HepG2 (cell line): ENCODE results near the gene ETV3L. TPM values are rescaled to one million over a fixed set of nuclear protein-coding genes. Genes with fewer than 3 reads are reported as not detected.

ENCODE experiments used
- ATAC-seq: fragments of 200-7000 bp; cut with Tn5 transposase; 3 replicates; pipeline ENCODE4 v1.9.1; 2020; ENCODE audit warnings: mild to moderate bottlenecking, moderate library complexity
- BruUV-seq: library from RNA; stranded (reverse); fragments of 400-500 nt; replicated peaks from 2 replicates; lab custom pipeline; 2021; lab: Mats Ljungman, UMichigan
- CTCF ChIA-PET: fragments of 300-600 bp; formaldehyde crosslinking; extraction: SDS; loops from one replicate; lab custom pipeline; 2021; ENCODE audit warnings: low total read pairs, inconsistent platforms, low intra/inter-chr PET ratio; lab: Yijun Ruan, JAX
- POLR2A ChIA-PET: fragments of 350-600 bp; sonication (Branson Sonifier 250); formaldehyde crosslinking; loops from one replicate; lab custom pipeline; 2020; ENCODE audit warnings: antibody characterized with exemption, inconsistent platforms; lab: Yijun Ruan, JAX
- DNase-seq: peaks from one replicate; pipeline ENCODE4 v3.0.0-alpha.2; 2015; ENCODE audit warnings: low spot score
- FAIRE-seq: peaks from 3 replicates; lab custom pipeline; 2011; peaks lifted over from hg19 to GRCh38; lab: Jason Lieb, UNC
- H2AFZ ChIP-seq: one replicate; pipeline ENCODE4 v1.6.1; 2011; ENCODE audit warnings: low read length, inconsistent platforms
- H3K27ac ChIP-seq: fragments of 300-600 bp; 3 replicates; pipeline ENCODE4 v1.8.0; 2011; ENCODE audit warnings: mixed run types, mild to moderate bottlenecking, mixed read lengths, low read length, inconsistent platforms; ENCODE audit not compliant: insufficient read depth; ENCODE audit errors: extremely low read length
- H3K27me3 ChIP-seq, 2 experiments: fragments of 200-600 bp in 1 of 2; 2 replicates in 1 of 2; 3 replicates in 1 of 2; pipeline versions ENCODE4 v1.6.0 to v1.8.0; 2011; ENCODE audit warnings: low read length in 2 of 2, mild to moderate bottlenecking in 2 of 2, moderate library complexity in 2 of 2, inconsistent platforms in 1 of 2; ENCODE audit not compliant: insufficient read depth in 2 of 2, control insufficient read depth in 1 of 2
- H3K36me3 ChIP-seq, 2 experiments: fragments of 200-600 bp in 1 of 2; replicated peaks in 1 of 2; 2 replicates in 1 of 2; 3 replicates in 1 of 2; pipeline versions ENCODE4 v1.5.1 to v1.8.0; 2011; ENCODE audit warnings: low read length in 2 of 2, inconsistent platforms in 1 of 2; ENCODE audit not compliant: insufficient read depth in 2 of 2, control insufficient read depth in 1 of 2
- H3K4me1 ChIP-seq: 2 replicates; pipeline ENCODE4 v1.5.1; 2012; ENCODE audit warnings: low read length, inconsistent platforms; ENCODE audit not compliant: insufficient read depth
- H3K4me2 ChIP-seq: 2 replicates; pipeline ENCODE4 v1.6.0; 2011; ENCODE audit warnings: low read depth, low read length, inconsistent platforms
- H3K4me3 ChIP-seq, 3 experiments: fragments of 200-600 bp in 1 of 3; sonication (generic), shearing (Covaris generic) in 1 of 3; replicated peaks in 1 of 3; 2 replicates each; pipeline ENCODE4 v1.5.1; 2011 to 2016; ENCODE audit warnings: low read length in 3 of 3, inconsistent platforms in 2 of 3, low read depth in 2 of 3, mild to moderate bottlenecking in 2 of 3, control low read depth in 1 of 3, mixed read lengths in 1 of 3; ENCODE audit not compliant: insufficient read depth in 1 of 3
- H3K79me2 ChIP-seq: one replicate; pipeline ENCODE4 v1.6.1; 2011; ENCODE audit warnings: low read length, inconsistent platforms; ENCODE audit not compliant: insufficient read depth
- H3K9ac ChIP-seq: 2 replicates; pipeline ENCODE4 v1.6.0; 2011; ENCODE audit warnings: mild to moderate bottlenecking, low read depth, low read length, inconsistent platforms; ENCODE audit not compliant: insufficient read depth
- H3K9me3 ChIP-seq: 2 replicates; pipeline ENCODE4 v1.5.1; 2012; ENCODE audit warnings: mild to moderate bottlenecking, low read length
- H4K20me1 ChIP-seq: 2 replicates; pipeline ENCODE4 v1.6.0; 2011; ENCODE audit warnings: inconsistent platforms, mild to moderate bottlenecking, low read length, moderate library complexity; ENCODE audit not compliant: insufficient read depth
- AKNA ChIP-seq: sonication (generic); formaldehyde crosslinking; IDR thresholded peaks from 2 replicates; pipeline ENCODE4 v1.4.0; 2020; ENCODE audit warnings: missing genetic modification reagents, borderline replicate concordance
- CHCHD3 ChIP-seq: sonication (generic); formaldehyde crosslinking; IDR thresholded peaks from 2 replicates; pipeline ENCODE4 v1.8.0; 2022; ENCODE audit warnings: mild to moderate bottlenecking, missing genetic modification reagents, moderate library complexity
- DNMT1 ChIP-seq: sonication (generic); formaldehyde crosslinking; IDR thresholded peaks from 2 replicates; pipeline ENCODE4 v1.5.1; 2020; ENCODE audit warnings: mild to moderate bottlenecking, missing genetic modification reagents
- PREB ChIP-seq: sonication (generic); formaldehyde crosslinking; IDR thresholded peaks from 2 replicates; pipeline ENCODE4 v1.4.0; 2020; ENCODE audit warnings: missing genetic modification reagents
- WGBS: methylation state at CpG from one replicate; pipeline ENCODE4 v1.1.6; 2017; ENCODE audit warnings: low lambda C conversion rate; 5-methylcytosine and 5-hydroxymethylcytosine counted together
- in situ Hi-C: cut with HindIII; loops from 2 replicates; pipeline ENCODE4 v1.10.0; 2017; ENCODE audit warnings: low pct_unique_long_range_greater_than_20kb; ENCODE audit not compliant: extremely low pct_ligation_motif_present
- intact Hi-C: fragments of 100-400 bp; cut with micrococcal nuclease; formaldehyde crosslinking; loops from one replicate; pipeline ENCODE4 v1.10.0; 2022; ENCODE audit not compliant: unreplicated experiment
- polyA plus RNA-seq, 8 experiments: library from polyadenylated mRNA; depleted of rRNA in 3 of 8; stranded (reverse) in 7 of 8; unstranded in 1 of 8; fragments of >200 nt; fragmentation: Illumina TruSeq in 4 of 8; extraction: Trizol in 4 of 8; gene quantifications; 2 replicates each; pipeline versions ENCODE4 v1.2.1 to v1.2.3, GENCODE V29; 2011 to 2016; ENCODE audit warnings: low read depth in 4 of 8, missing spikeins in 1 of 8, mixed read lengths in 1 of 8; ENCODE audit not compliant: insufficient read depth in 1 of 8
- total RNA-seq, 5 experiments: library from RNA; depleted of rRNA; stranded (reverse); fragments of >200 nt; fragmentation: Illumina TruSeq; extraction: Trizol; gene quantifications; 2 replicates each; pipeline ENCODE4 v1.2.3, GENCODE V29; 2016; ENCODE audit warnings: low read depth in 1 of 5
- TF ChIP-seq, protein P1 (sequence below): sonication (generic); formaldehyde crosslinking; IDR thresholded peaks from 2 replicates; pipeline ENCODE4 v1.4.0; 2020; ENCODE audit warnings: mild to moderate bottlenecking, missing genetic modification reagents
- TF ChIP-seq, protein P2 (sequence below): sonication (generic); formaldehyde crosslinking; IDR thresholded peaks from 2 replicates; pipeline ENCODE4 v1.4.0; 2020; ENCODE audit warnings: missing genetic modification reagents

ETV3L gene
- total and polyA plus RNA-seq, 2 of the 13 experiments (the other 11 are each of a cell fraction or from before 2014, with no cell fraction given), result not detected

GRCh38 chr1:157140063-157140588 is 40.5 kb upstream of the ETV3L start:
- CTCF ChIA-PET, result no interaction called here
- no peak overlapping the region for H3K4me3 ChIP-seq
- WGBS, result 55% methylated on average over 2 of the region's 2 CpGs
- TF ChIP-seq, protein P1, sequence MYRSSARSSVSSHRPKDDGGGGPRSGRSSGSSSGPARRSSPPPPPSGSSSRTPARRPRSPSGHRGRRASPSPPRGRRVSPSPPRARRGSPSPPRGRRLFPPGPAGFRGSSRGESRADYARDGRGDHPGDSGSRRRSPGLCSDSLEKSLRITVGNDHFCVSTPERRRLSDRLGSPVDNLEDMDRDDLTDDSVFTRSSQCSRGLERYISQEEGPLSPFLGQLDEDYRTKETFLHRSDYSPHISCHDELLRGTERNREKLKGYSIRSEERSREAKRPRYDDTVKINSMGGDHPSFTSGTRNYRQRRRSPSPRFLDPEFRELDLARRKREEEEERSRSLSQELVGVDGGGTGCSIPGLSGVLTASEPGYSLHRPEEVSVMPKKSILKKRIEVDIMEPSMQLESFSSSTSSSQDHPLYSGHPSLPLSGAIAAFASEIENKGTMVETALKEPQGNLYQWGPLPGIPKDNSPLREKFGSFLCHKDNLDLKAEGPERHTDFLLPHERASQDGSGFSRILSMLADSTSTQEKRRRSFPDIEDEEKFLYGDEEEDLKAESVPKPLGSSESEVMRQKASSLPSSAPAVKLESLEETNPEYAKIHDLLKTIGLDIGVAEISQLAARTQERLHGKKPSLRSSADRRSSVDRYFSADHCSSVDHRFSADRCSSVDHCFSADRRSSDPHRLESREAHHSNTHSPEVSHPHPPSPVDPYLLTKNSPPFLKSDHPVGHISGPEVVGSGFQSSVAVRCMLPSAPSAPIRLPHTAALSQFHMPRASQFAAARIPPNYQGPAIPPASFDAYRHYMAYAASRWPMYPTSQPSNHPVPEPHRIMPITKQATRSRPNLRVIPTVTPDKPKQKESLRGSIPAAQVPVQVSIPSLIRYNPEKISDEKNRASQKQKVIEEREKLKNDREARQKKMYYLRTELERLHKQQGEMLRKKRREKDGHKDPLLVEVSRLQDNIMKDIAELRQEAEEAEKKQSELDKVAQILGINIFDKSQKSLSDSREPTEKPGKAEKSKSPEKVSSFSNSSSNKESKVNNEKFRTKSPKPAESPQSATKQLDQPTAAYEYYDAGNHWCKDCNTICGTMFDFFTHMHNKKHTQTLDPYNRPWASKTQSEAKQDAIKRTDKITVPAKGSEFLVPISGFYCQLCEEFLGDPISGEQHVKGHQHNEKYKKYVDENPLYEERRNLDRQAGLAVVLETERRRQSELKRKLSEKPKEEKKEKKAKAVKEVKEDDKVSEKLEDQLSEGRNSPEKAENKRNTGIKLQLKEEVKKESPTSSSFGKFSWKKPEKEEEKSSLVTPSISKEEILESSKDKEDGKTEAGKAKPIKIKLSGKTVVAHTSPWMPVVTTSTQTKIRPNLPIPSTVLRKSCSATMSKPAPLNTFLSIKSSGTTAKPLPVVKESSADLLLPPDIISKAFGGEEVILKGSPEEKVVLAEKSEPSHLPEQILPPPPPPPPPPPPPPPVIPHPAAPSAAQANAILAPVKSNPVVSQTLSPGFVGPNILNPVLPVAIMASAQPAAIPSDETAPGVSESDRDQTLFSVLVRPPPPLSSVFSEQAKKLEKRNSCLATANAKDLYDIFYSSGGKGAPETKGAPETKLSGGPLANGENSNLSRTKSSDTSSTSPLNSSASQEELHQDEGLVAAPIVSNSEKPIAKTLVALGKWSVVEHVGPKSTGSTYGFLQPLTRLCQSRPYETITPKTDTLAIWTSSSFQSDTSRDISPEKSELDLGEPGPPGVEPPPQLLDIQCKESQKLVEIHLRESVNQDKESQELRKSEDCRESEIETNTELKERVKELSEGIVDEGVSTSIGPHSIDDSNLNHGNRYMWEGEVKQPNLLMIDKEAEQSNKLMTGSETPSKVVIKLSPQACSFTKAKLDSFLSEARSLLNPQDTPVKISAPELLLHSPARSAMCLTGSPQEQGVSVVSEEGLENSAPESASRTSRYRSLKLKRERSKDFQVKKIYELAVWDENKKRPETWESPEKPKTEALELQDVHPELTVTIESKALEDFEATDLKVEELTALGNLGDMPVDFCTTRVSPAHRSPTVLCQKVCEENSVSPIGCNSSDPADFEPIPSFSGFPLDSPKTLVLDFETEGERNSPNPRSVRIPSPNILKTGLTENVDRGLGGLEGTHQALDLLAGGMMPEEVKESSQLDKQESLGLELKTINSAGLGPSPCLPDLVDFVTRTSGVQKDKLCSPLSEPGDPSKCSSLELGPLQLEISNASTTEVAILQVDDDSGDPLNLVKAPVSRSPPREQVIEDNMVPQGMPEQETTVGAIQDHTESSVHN (CRISPR knock-in tag), result no peak
- TF ChIP-seq AKNA (CRISPR knock-in tag) (no peak), CHCHD3 (no peak), DNMT1 (CRISPR knock-in tag) (no peak), PREB (no peak)
- TF ChIP-seq, protein P2, sequence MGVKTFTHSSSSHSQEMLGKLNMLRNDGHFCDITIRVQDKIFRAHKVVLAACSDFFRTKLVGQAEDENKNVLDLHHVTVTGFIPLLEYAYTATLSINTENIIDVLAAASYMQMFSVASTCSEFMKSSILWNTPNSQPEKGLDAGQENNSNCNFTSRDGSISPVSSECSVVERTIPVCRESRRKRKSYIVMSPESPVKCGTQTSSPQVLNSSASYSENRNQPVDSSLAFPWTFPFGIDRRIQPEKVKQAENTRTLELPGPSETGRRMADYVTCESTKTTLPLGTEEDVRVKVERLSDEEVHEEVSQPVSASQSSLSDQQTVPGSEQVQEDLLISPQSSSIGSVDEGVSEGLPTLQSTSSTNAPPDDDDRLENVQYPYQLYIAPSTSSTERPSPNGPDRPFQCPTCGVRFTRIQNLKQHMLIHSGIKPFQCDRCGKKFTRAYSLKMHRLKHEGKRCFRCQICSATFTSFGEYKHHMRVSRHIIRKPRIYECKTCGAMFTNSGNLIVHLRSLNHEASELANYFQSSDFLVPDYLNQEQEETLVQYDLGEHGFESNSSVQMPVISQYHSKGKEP (CRISPR knock-in tag), result no peak

More at GRCh38 chr1:157140063-157140588, 40.5 kb upstream of the ETV3L start:
- Histone ChIP-seq H3K27me3 (no peaks in the 10 kb centered on the region; a peak in 1 of 5 replicates), H3K36me3 (peaks cover 4 to 11% of the 10 kb centered on the region in 2 experiments; a peak in 4 of 5 replicates), H4K20me1 (peaks cover 9% of the 10 kb centered on the region; the same call in 1 of the 2 replicates), H3K9ac (no peak overlapping the region), H3K27ac (no peak overlapping the region), H3K4me1 (peaks cover 33% of the 10 kb centered on the region), H3K9me3 (no peaks in the 10 kb centered on the region), H3K4me2 (no peak overlapping the region), H2AFZ (no peak overlapping the region), H3K79me2 (peaks cover 21% of the 10 kb centered on the region)
- ATAC-seq, result no peak
- DNase-seq, result no peak
- in situ Hi-C loops (no loop called here), intact Hi-C loops (no loop called here)
- FAIRE-seq, result no peak
- BruUV-seq, result no TSS peak
- POLR2A ChIA-PET, result no interaction called here
